HG03439 (cell line): ENCODE data around the gene ST3GAL3.

ENCODE experiments used
- ATAC-seq: cut with Tn5 transposase; IDR thresholded peaks from one replicate; pipeline ENCODE4 v1.9.1; 2021; ENCODE audit warnings: mild to moderate bottlenecking, moderate library complexity; ENCODE audit not compliant: unreplicated experiment

Gene ST3GAL3

DNA sequence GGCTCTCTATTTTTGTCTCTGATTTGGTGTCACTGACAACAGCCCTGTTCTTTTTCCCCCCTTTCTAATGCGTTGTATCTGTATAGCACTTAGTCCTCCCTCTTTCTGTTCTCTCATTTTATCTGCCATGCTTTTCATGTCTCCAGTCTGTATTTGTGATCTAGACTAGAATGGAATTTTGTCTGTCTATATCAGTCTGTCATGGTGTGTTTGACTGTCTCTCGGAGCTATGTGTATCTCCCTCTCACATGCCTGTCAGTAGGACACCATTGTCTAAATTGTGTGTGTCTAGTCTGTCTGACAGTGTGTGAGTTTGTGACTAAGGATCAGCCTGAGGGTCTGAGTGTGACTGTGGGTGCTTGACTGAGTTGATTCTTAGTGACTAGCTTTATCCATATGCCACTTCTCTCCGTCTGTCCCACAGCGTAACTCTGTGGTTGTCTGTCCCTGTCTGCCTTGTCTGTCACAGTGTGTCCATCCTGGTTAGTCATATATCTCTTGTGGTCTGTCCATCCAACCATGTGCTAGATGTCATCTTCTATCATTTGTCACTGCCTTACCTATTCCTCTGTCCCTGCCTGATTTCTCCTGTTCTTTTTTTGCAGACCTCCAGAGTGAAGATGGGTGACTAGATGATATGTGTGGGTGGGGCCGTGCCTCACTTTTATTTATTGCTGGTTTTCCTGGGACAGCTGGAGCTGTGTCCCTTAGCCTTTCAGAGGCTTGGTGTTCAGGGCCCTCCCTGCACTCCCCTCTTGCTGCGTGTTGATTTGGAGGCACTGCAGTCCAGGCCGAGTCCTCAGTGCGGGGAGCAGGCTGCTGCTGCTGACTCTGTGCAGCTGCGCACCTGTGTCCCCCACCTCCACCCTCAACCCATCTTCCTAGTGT, 270.3 kb downstream of the ST3GAL3 start:
- no peak for ATAC-seq

- ATAC-seq = no peak
Observed at GRCh38 chr1:43978264-43978550, 270.9 kb downstream of the ST3GAL3 start.

DNA sequence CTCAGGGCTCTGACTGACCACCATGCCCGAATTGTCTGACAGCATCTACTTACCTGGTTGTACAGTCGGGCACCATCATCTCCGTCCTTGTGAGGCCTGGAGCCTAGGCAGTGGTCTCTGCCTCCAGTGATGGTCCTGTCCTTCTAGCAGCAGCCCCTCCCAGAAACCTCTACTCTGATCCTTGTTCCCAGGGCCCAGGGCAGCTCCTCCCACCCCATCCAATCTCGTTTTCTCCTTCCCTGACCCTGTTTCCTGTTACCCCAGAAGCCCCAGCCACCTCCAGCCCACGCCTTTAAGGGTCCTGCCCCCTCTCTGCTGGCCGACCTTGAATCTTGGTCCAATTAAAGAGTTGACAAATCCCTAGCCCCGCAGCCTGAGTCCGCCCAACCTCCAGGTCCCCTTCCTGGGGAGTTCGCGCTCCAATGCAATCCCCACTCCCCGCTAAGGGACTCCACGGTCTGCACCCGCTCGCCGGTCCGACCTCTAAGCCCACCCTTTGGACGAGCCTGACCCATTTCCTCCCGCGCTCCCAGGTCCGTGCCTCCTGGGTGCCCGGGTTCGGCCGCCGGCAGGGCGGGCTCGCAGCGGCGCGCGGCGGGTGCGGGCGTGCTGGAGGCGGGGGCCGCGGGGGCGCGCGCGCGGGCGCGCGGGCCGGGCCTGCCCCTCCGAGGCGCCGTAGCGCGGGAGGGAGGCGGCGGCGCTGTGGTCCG, 271.4 kb downstream of the ST3GAL3 start, which contains the start of gene B4GALT2:
Gene B4GALT2, plus strand, starts transcription at position 660 of the 710 bp plus-strand sequence. CDS start 1,951 bp downstream, outside the sequence.
- ATAC-seq = no peak

- ATAC-seq = no peak
Observed at GRCh38 chr1:43979261-43979527, 271.9 kb downstream of the ST3GAL3 start.

GRCh38 chr1:43979528-43980254, 272.4 kb downstream of the ST3GAL3 start:
- ATAC-seq = no peak

DNA sequence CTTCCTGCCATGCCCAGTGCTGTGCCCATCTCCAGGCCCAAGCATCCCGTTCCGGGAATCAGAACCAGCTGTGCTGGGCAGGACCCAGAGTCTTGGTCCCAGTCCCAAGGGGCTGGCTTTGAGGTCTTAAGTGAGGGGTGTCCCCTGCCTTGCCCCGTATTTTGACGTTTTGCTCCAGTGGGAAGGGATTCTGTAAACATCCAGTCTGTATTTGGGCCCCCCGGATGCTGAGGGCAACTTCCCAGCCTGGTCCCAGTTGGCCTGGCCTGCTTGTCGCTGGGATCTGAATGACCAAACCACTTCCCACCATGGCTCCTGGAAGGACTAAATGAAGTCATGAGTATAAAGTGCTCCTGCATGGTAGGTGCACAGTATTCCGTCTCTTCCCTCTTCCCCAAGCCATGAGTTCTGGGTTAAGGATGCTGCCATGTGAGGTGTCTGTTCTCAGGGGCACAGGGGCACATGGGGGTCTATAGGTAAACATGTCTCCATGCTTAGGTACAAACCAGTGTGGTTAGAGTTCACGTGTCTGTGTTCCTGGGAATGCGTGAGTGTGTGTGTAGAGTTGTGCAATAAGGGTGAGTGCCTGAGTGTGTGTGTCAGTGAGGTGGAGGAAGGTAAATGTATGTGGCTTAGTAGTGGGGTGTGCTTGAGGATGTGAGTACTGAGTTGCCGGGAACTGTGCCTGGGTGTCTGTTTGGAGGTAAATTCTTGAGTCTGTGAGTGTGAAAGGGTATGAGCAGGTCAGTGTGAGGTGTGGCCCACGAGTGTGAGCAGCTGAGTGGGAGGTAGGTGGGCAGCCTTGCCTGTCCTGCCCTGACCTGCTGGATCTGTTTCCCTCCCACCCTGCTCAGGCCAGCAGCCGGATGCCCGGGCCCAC, 273.2 kb downstream of the ST3GAL3 start:
- ATAC-seq = no peak
